Right lobe of liver (tissue), 6 donors: ENCODE results near the gene MARCHF4. TPM values are rescaled to one million over a fixed set of nuclear protein-coding genes. Genes with fewer than 3 reads are reported as not detected.

Source experiments
- ATAC-seq, 4 donors: fragments of 200-7000 bp; cut with Tn5 transposase; one replicate each; pipeline ENCODE4 v1.9.1; 2020; ENCODE audit warnings: mild to moderate bottlenecking in 4 of 4, moderate library complexity in 4 of 4
- DNase-seq, 3 donors: peaks; one replicate each; pipeline ENCODE4 v3.0.0-alpha.2; 2020
- H3K27ac ChIP-seq, 3 donors: fragments of 200-600 bp; one replicate each; pipeline ENCODE4 v1.8.0; 2022
- H3K27me3 ChIP-seq, 2 donors: fragments of 200-600 bp; one replicate each; pipeline ENCODE4 v1.8.0; 2022
- H3K36me3 ChIP-seq, 4 donors: fragments of 200-600 bp; sonication (generic) in 1 of 4; one replicate each; pipeline versions ENCODE4 v1.5.1 to v1.8.0; 2017 to 2022; ENCODE audit warnings: control low read depth in 1 of 4
- H3K4me1 ChIP-seq, 4 donors: fragments of 200-600 bp; sonication (generic) in 1 of 4; one replicate each; pipeline versions ENCODE4 v1.5.1 to v1.8.0; 2017 to 2022; ENCODE audit warnings: control low read depth in 1 of 4
- H3K4me3 ChIP-seq, 3 donors: fragments of 200-600 bp; one replicate each; pipeline ENCODE4 v1.8.0; 2022
- H3K9me3 ChIP-seq, 4 donors: fragments of 200-600 bp; sonication (generic) in 1 of 4; one replicate each; pipeline versions ENCODE4 v1.5.1 to v1.8.0; 2017 to 2022; ENCODE audit warnings: control low read depth in 1 of 4
- POLR2A ChIP-seq: fragments of 450-650 bp; IDR thresholded peaks from one replicate; pipeline ENCODE4 v1.6.1; 2017; ENCODE audit warnings: antibody characterized with exemption, mild to moderate bottlenecking
- WGBS: methylation state at CpG from one replicate; pipeline ENCODE4 v1.1.6; 2018; ENCODE audit warnings: low coverage, low lambda C conversion rate; ENCODE audit not compliant: insufficient coverage; ENCODE audit errors: missing lambda C conversion rate; 5-methylcytosine and 5-hydroxymethylcytosine counted together
- intact Hi-C, 2 donors: fragments of 100-400 bp; cut with DNase I; formaldehyde crosslinking; loops; one replicate each; pipeline versions ENCODE4 v1.11.2 to v1.14.1; 2022
- total RNA-seq, 6 experiments: library from RNA; depleted of rRNA in 2 of 6; stranded (reverse); fragments of >200 nt in 2 of 6; fragmentation: NEBNext Ultra II Directional in 3 of 6; extraction: Animal tissue kit (Norgen Biotek cat#: 25700) in 3 of 6; gene quantifications; one replicate each; pipeline versions ENCODE4 v1.1.0 to v1.2.4, GENCODE V29; 2016 to 2023
- TF ChIP-seq, protein P1 (sequence below), 4 donors: fragments of 200-600 bp in 3 of 4; fragments of 450-650 bp in 1 of 4; IDR thresholded peaks; one replicate each; pipeline versions ENCODE4 v1.5.1 to v1.8.0; 2016 to 2022; ENCODE audit warnings: antibody characterized with exemption in 4 of 4, mild to moderate bottlenecking in 2 of 4
- donor health status: DM: no; HTN: yes; CAD: no.
- donor health status: DM: no; HTN: no; CAD: no.
- donor health status: DM: no; HTN: no; CAD: no.
- donor health status: DM: no; HTN: yes; CAD: no.
- donor health status: DM: no; HTN: yes; CAD: no.

MARCHF4 gene
- total RNA-seq, 6 experiments from 2014 or later, result not detected

GRCh38 chr2:216392945-216393840, 20.9 kb upstream of the MARCHF4 start:
- H3K4me1 ChIP-seq, result no peaks in the 10 kb centered on the region
- TF ChIP-seq POLR2A, result no peak
- TF ChIP-seq, protein P1, sequence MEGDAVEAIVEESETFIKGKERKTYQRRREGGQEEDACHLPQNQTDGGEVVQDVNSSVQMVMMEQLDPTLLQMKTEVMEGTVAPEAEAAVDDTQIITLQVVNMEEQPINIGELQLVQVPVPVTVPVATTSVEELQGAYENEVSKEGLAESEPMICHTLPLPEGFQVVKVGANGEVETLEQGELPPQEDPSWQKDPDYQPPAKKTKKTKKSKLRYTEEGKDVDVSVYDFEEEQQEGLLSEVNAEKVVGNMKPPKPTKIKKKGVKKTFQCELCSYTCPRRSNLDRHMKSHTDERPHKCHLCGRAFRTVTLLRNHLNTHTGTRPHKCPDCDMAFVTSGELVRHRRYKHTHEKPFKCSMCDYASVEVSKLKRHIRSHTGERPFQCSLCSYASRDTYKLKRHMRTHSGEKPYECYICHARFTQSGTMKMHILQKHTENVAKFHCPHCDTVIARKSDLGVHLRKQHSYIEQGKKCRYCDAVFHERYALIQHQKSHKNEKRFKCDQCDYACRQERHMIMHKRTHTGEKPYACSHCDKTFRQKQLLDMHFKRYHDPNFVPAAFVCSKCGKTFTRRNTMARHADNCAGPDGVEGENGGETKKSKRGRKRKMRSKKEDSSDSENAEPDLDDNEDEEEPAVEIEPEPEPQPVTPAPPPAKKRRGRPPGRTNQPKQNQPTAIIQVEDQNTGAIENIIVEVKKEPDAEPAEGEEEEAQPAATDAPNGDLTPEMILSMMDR (IDR thresholded peaks at IDR 0.05), result no peak
- no peaks in the 10 kb centered on the region for H3K27me3 ChIP-seq
- H3K9me3 ChIP-seq, result no peaks in the 10 kb centered on the region
- no peak overlapping the region for H3K4me3 ChIP-seq
- ATAC-seq, result no peak
- no peak overlapping the region for H3K27ac ChIP-seq
- intact Hi-C loops, result no loop called here
- WGBS, result 61% methylated on average over 6 of the region's 12 CpGs
- no peak for DNase-seq
- no peaks in the 10 kb centered on the region for H3K36me3 ChIP-seq

DNA sequence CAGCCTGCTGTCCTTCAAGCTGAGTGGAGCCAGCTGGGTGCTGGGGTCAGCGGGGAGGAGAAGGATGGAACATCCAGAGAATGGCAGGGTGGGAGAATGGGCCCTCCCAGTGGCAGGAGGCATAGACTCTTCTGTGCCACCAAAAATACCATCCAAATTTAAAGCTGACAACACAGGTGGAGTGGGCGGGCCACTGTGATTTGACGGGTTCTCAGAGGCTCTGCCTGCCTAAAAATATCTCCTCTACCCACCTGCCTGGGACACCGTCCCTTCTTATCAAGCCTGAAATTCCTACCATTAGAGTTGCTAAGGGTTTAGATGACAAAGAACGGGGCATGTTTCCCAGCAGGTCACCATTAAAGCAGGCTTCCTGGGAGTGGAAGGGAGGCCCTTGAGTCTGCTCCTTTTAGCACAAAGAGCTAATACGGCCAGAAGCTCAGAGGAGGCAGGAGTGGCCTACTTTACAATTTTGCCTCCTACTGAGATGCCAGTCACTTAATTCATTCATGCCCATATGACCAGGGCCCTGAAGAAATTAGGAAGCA, 19.8 kb upstream of the MARCHF4 start:
- H3K36me3 ChIP-seq, result no peaks in the 10 kb centered on the region
- no peaks in the 10 kb centered on the region for H3K4me1 ChIP-seq
- intact Hi-C loops, result no loop called here
- H3K27ac ChIP-seq, result no peak overlapping the region
- no peaks in the 10 kb centered on the region for H3K27me3 ChIP-seq
- no peak for DNase-seq
- TF ChIP-seq POLR2A, result no peak
- TF ChIP-seq, protein P1 (IDR thresholded peaks at IDR 0.05), result no peak
- no peak for ATAC-seq
- 94% methylated on average over 3 of the region's 6 CpGs for WGBS
- H3K4me3 ChIP-seq, result no peak overlapping the region
- H3K9me3 ChIP-seq, result no peaks in the 10 kb centered on the region

GRCh38 chr2:216391401-216391800, 19.1 kb upstream of the MARCHF4 start:
- intact Hi-C loops, result no loop called here
- 68% methylated on average over 6 of the region's 6 CpGs for WGBS
- H3K27ac ChIP-seq, result no peak overlapping the region
- no peaks in the 10 kb centered on the region for H3K27me3 ChIP-seq
- no peak overlapping the region for H3K4me3 ChIP-seq
- no peak for TF ChIP-seq POLR2A
- TF ChIP-seq, protein P1 (IDR thresholded peaks at IDR 0.05), result no peak
- DNase-seq (no peak), ATAC-seq (no peak)
- H3K9me3 ChIP-seq, result no peaks in the 10 kb centered on the region
- H3K4me1 ChIP-seq, result no peaks in the 10 kb centered on the region
- H3K36me3 ChIP-seq, result no peaks in the 10 kb centered on the region

DNA sequence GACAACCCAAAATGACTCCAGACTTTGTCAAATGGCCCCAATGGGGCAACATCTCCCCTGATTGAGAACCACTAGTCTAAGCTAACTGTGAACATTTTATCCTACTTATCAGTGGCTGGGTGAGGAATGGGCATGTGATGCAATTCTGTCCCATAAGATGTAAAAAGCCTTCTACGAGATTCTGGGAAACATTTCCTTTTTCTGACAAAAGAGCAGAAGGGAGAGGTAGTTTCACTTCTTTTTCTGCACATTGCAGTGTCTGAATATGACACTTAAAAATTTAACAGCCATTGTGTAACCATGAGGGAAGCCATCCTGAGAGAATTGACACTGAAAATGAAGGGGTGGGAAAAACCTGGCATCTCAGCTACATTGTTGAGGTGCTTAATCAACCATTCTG, 17.3 kb upstream of the MARCHF4 start:
- Histone ChIP-seq H3K4me3 (no peak overlapping the region), H3K36me3 (no peaks in the 10 kb centered on the region), H3K9me3 (no peaks in the 10 kb centered on the region), H3K27ac (no peak overlapping the region), H3K4me1 (no peaks in the 10 kb centered on the region), H3K27me3 (no peaks in the 10 kb centered on the region)
- peak in 2 of 4 donors; percentile 31 to 44 for ATAC-seq
- no peak for DNase-seq
- intact Hi-C loops, result no loop called here
- TF ChIP-seq, protein P1 (IDR thresholded peaks at IDR 0.05), result no peak
- no peak for TF ChIP-seq POLR2A
- 20% methylated on average over 1 of the region's 1 CpG for WGBS
